HEK293 (cell line): ENCODE measurements around the gene PCDHGA9.

Source experiments
- CTCF ChIA-PET: fragments of 350-600 bp; formaldehyde crosslinking; extraction: SDS; loops from one replicate; lab custom pipeline; 2021; ENCODE audit warnings: antibody characterized with exemption; lab: Yijun Ruan, JAX
- POLR2A ChIA-PET: fragments of 300-600 bp; formaldehyde crosslinking; extraction: SDS; loops from one replicate; lab custom pipeline; 2020; ENCODE audit warnings: antibody characterized with exemption, inconsistent platforms; lab: Yijun Ruan, JAX
- H3K27ac ChIP-seq: fragments of 200-500 bp; sonication (Bioruptor generic); 2 replicates; pipeline ENCODE4 v1.5.1; 2014; ENCODE audit warnings: low read depth, low read length, control low read depth, inconsistent platforms; ENCODE audit errors: extremely low read depth
- H3K36me3 ChIP-seq, 2 experiments: fragments of 200-500 bp in 1 of 2; sonication (Bioruptor generic) in 1 of 2; 1 replicate in 1 of 2; 2 replicates in 1 of 2; pipeline ENCODE4 v1.5.1; 2014 to 2017; ENCODE audit warnings: inconsistent platforms in 2 of 2, low read length in 2 of 2; ENCODE audit not compliant: control insufficient read depth in 2 of 2, insufficient read depth in 1 of 2
- H3K4me1 ChIP-seq: fragments of 200-500 bp; sonication (Bioruptor generic); 2 replicates; pipeline ENCODE4 v1.5.1; 2014; ENCODE audit warnings: mild to moderate bottlenecking, low read length, inconsistent platforms; ENCODE audit not compliant: control insufficient read depth, insufficient read depth
- H3K4me3 ChIP-seq: 2 replicates; pipeline ENCODE4 v1.5.1; 2011; ENCODE audit warnings: low read depth, mild to moderate bottlenecking, control low read depth, low read length, moderate library complexity
- H3K9me3 ChIP-seq: fragments of 200-500 bp; sonication (Bioruptor generic); 2 replicates; pipeline ENCODE4 v1.5.1; 2014; ENCODE audit warnings: low read depth, low read length, inconsistent platforms; ENCODE audit not compliant: control insufficient read depth, insufficient read depth
- ZNF174 ChIP-seq: fragments of 450-650 bp; formaldehyde crosslinking; IDR thresholded peaks from 2 replicates; pipeline ENCODE4 v1.5.0; 2017; ENCODE audit warnings: missing biosample characterization, mild to moderate bottlenecking, missing genetic modification characterization
- ZNF2 ChIP-seq: fragments of 450-650 bp; formaldehyde crosslinking; IDR thresholded peaks from 2 replicates; pipeline ENCODE4 v1.5.1; 2016; ENCODE audit warnings: missing biosample characterization, missing genetic modification characterization
- ZNF555 ChIP-seq: fragments of 450-650 bp; formaldehyde crosslinking; conservative IDR thresholded peaks from 2 replicates; pipeline ENCODE4 v1.5.1; 2017; ENCODE audit warnings: missing biosample characterization, mild to moderate bottlenecking, missing genetic modification characterization, inconsistent platforms
- ZNF600 ChIP-seq: fragments of 450-650 bp; formaldehyde crosslinking; IDR thresholded peaks from 2 replicates; pipeline ENCODE4 v1.5.1; 2016; ENCODE audit warnings: missing biosample characterization, missing genetic modification characterization
- ZNF654 ChIP-seq: fragments of 450-650 bp; formaldehyde crosslinking; IDR thresholded peaks from 2 replicates; pipeline ENCODE4 v1.5.1; 2016; ENCODE audit warnings: low read depth, missing biosample characterization, missing genetic modification characterization
- ZNF660 ChIP-seq: fragments of 450-650 bp; IDR thresholded peaks from 2 replicates; pipeline ENCODE4 v1.5.1; 2018; ENCODE audit warnings: missing biosample characterization, mild to moderate bottlenecking, missing genetic modification characterization
- ZNF843 ChIP-seq: fragments of 450-650 bp; formaldehyde crosslinking; IDR thresholded peaks from 2 replicates; pipeline ENCODE4 v1.5.1; 2016; ENCODE audit warnings: missing biosample characterization, missing genetic modification characterization
- ZSCAN18 ChIP-seq: fragments of 450-650 bp; formaldehyde crosslinking; IDR thresholded peaks from 2 replicates; pipeline ENCODE4 v1.5.1; 2016; ENCODE audit warnings: missing biosample characterization, missing genetic modification characterization
- ZSCAN5A ChIP-seq: fragments of 450-650 bp; formaldehyde crosslinking; IDR thresholded peaks from 2 replicates; pipeline ENCODE4 v1.5.1; 2016; ENCODE audit warnings: missing biosample characterization, missing genetic modification characterization
- TF ChIP-seq, protein P1 (sequence below): fragments of 450-650 bp; formaldehyde crosslinking; IDR thresholded peaks from 2 replicates; pipeline ENCODE4 v1.5.1; 2016; ENCODE audit warnings: missing biosample characterization, missing genetic modification characterization

PCDHGA9 gene

DNA sequence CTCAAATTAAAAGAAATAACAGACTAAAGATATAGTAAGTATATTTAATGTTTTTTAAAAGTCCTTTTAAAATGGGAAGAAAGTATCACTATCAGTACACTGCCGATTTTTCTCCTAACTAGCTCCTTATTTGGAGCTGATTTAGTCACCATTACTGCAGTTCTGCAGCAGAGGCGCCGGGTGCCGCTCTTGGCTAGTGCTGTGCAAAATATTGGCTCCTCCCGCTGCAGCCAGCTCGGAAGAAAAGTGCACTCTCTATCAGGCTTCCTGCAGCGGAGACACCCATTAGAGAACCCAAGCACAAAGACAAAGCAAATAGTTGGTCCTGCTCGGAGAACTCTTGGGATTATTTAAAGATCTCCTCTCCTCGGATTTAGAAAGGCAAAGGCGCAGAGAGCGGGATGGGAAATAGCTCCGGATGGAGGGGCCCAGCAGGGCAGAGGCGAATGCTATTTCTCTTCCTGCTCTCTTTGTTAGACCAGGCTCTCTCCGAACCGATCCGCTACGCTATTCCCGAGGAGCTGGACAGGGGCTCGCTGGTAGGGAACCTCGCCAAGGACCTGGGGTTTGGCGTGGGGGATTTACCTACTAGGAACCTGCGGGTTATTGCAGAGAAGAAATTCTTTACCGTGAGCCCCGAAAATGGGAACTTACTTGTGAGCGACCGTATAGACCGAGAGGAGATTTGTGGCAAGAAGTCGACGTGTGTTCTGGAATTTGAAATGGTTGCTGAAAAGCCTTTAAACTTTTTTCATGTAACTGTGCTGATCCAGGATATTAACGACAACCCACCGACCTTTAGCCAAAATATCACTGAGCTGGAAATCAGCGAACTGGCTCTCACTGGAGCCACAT lies 32.4 kb upstream of the PCDHGA9 start, which contains the start of gene PCDHGB3 (continued):
- no peak for TF ChIP-seq ZNF600 (tag by site-specific recombination)
- TF ChIP-seq ZNF843: no peak
- TF ChIP-seq, protein P1, sequence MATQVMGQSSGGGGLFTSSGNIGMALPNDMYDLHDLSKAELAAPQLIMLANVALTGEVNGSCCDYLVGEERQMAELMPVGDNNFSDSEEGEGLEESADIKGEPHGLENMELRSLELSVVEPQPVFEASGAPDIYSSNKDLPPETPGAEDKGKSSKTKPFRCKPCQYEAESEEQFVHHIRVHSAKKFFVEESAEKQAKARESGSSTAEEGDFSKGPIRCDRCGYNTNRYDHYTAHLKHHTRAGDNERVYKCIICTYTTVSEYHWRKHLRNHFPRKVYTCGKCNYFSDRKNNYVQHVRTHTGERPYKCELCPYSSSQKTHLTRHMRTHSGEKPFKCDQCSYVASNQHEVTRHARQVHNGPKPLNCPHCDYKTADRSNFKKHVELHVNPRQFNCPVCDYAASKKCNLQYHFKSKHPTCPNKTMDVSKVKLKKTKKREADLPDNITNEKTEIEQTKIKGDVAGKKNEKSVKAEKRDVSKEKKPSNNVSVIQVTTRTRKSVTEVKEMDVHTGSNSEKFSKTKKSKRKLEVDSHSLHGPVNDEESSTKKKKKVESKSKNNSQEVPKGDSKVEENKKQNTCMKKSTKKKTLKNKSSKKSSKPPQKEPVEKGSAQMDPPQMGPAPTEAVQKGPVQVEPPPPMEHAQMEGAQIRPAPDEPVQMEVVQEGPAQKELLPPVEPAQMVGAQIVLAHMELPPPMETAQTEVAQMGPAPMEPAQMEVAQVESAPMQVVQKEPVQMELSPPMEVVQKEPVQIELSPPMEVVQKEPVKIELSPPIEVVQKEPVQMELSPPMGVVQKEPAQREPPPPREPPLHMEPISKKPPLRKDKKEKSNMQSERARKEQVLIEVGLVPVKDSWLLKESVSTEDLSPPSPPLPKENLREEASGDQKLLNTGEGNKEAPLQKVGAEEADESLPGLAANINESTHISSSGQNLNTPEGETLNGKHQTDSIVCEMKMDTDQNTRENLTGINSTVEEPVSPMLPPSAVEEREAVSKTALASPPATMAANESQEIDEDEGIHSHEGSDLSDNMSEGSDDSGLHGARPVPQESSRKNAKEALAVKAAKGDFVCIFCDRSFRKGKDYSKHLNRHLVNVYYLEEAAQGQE (tag by site-specific recombination): no peak
- no peak for TF ChIP-seq ZNF555 (tag by site-specific recombination)
- TF ChIP-seq ZNF174: no peak
- no peak for TF ChIP-seq ZSCAN5A (tag by site-specific recombination)

- no peak overlapping the region for H3K4me3 ChIP-seq
- no peaks in the 10 kb centered on the region for H3K36me3 ChIP-seq
- no peaks in the 10 kb centered on the region for H3K4me1 ChIP-seq
- POLR2A ChIA-PET: no interaction called here
- H3K9me3 ChIP-seq: no peaks in the 10 kb centered on the region; the same call in 1 of the 2 replicates
- H3K27ac ChIP-seq: no peak overlapping the region
- TF ChIP-seq ZNF660: no peak
- CTCF ChIA-PET: interaction anchor here (0.9 to 3.3 kb wide), 8 partner anchors 16 to 194 kb away, joined by 3 to 22 read pairs (median 6); partner anchors contain the start of genes PCDHGA2, PCDHGA4, PCDHGB1 and PCDHGB5
Measured at GRCh38 chr5:141371572-141372475, 30.8 kb upstream of the PCDHGA9 start.

GRCh38 chr5:141373673-141374317 lies 28.8 kb upstream of the PCDHGA9 start, which contains the start of gene PCDHGA6:
Gene PCDHGA6 (plus strand): TSS chr5:141373891. CDS start chr5:141374084, 193 bp downstream.
- Histone ChIP-seq H3K9me3 (no peaks in the 10 kb centered on the region; the same call in 1 of the 2 replicates), H3K27ac (no peak within 1 kb of the TSS), H3K4me3 (no peak within 1 kb of the TSS), H3K36me3 (no peaks in the 10 kb centered on the region), H3K4me1 (no peaks in the 10 kb centered on the region)
- ChIA-PET CTCF (interaction anchor here (0.5 to 3.3 kb wide), 20 partner anchors 18 to 591 kb away, joined by 3 to 14 read pairs (median 4); partner anchors contain the start of genes PCDHB11, PCDHB15, PCDHGA11 and PCDHGA8), POLR2A (no interaction called here)
- TF ChIP-seq ZNF2 (tag by site-specific recombination): 0 out of 2 replicates have a peak, but pooled peaks have one; percentile 45
- peak; percentile 48 for TF ChIP-seq ZNF654
- no peak for TF ChIP-seq ZSCAN18 (tag by site-specific recombination)
